NOMO-1 treated with dmso at 0.1 percent for 144 hours (cell line): ENCODE measurements around the gene ANKLE1.

Experiments used
- DNase-seq: peaks from one replicate; lab custom pipeline; 2025; ENCODE audit not compliant: unreplicated experiment; lab: John Stamatoyannopoulos, UW

The ANKLE1 gene

GRCh38 chr19:17281391-17282304 is at the start of gene ANKLE1:
TSS of gene ANKLE1 (plus strand) at chr19:17281901. CDS start at chr19:17281921, 20 bp downstream.
- DNase-seq = peak; percentile 37

GRCh38 chr19:17232258-17232657 is 49.4 kb upstream of the ANKLE1 start:
- DNase-seq = no peak

- DNase-seq = no peak
Observed at GRCh38 chr19:17234911-17235299, 46.8 kb upstream of the ANKLE1 start.

GRCh38 chr19:17235300-17235970 is 46.3 kb upstream of the ANKLE1 start:
- no peak for DNase-seq

GRCh38 chr19:17235971-17236777 is 45.5 kb upstream of the ANKLE1 start:
- no peak for DNase-seq

- DNase-seq = no peak
Observed at GRCh38 chr19:17236811-17237543, 44.7 kb upstream of the ANKLE1 start.

GRCh38 chr19:17237747-17238706 is 43.7 kb upstream of the ANKLE1 start:
- no peak for DNase-seq

GRCh38 chr19:17240062-17240752 is 41.5 kb upstream of the ANKLE1 start:
- no peak for DNase-seq

GRCh38 chr19:17240826-17241399 is 40.8 kb upstream of the ANKLE1 start:
- no peak for DNase-seq

GRCh38 chr19:17242431-17243208 is 39.1 kb upstream of the ANKLE1 start:
- DNase-seq = no peak

GRCh38 chr19:17243211-17243829 is 38.4 kb upstream of the ANKLE1 start:
- no peak for DNase-seq

- DNase-seq = no peak
Observed at GRCh38 chr19:17243830-17244617, 37.7 kb upstream of the ANKLE1 start.

GRCh38 chr19:17244618-17245534 is 36.8 kb upstream of the ANKLE1 start:
- DNase-seq = no peak

- no peak for DNase-seq
Observed at GRCh38 chr19:17245535-17245984, 36.1 kb upstream of the ANKLE1 start, which contains the start of gene NR2F6. TSS of gene NR2F6 (minus strand) at chr19:17245919. CDS start at chr19:17245220, 699 bp downstream.

- DNase-seq = no peak
Observed at GRCh38 chr19:17246681-17247425, 34.8 kb upstream of the ANKLE1 start.
